ENCODE measurements around the gene AHSG. TPM values are rescaled to one million over a fixed set of nuclear protein-coding genes. Genes with fewer than 3 reads are reported as not detected.

AHSG gene
- total RNA-seq, 4 donors from 2014 or later: 1.1 to 3.6 TPM; not detected in 2

DNA sequence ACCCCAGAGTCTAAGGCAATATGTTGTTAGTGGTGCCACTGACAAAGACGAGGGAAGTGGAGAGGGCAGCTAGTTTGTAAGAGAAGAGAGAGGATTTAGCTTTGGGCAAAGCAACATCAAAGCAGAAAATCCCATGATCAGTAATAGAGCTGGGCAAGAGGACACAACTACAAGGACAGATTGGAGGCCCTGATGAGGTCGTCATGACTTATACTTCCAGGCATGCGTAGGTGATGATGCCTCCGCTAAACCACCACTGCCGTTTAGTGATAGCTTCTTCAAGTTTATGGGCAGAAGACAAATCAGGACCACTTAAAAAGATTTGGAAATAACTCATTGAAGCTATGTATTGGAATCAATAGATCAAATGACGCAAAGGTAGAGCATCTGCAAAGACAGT lies 55.6 kb downstream of the AHSG start:
- Histone ChIP-seq H3K4me3 (no peak overlapping the region), H3K27me3 (no peaks in the 10 kb centered on the region), H3K9me3 (no peaks in the 10 kb centered on the region), H3K4me1 (no peaks in the 10 kb centered on the region), H3K36me3 (no peaks in the 10 kb centered on the region), H3K27ac (no peak overlapping the region)
- TF ChIP-seq, protein P1, sequence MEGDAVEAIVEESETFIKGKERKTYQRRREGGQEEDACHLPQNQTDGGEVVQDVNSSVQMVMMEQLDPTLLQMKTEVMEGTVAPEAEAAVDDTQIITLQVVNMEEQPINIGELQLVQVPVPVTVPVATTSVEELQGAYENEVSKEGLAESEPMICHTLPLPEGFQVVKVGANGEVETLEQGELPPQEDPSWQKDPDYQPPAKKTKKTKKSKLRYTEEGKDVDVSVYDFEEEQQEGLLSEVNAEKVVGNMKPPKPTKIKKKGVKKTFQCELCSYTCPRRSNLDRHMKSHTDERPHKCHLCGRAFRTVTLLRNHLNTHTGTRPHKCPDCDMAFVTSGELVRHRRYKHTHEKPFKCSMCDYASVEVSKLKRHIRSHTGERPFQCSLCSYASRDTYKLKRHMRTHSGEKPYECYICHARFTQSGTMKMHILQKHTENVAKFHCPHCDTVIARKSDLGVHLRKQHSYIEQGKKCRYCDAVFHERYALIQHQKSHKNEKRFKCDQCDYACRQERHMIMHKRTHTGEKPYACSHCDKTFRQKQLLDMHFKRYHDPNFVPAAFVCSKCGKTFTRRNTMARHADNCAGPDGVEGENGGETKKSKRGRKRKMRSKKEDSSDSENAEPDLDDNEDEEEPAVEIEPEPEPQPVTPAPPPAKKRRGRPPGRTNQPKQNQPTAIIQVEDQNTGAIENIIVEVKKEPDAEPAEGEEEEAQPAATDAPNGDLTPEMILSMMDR (IDR thresholded peaks at IDR 0.05 in 4 of 5, conservative IDR thresholded peaks at IDR 0.05 in 1 of 5): no peak
- TF ChIP-seq POLR2A (IDR thresholded peaks at IDR 0.05): no peak
- intact Hi-C loops (cut with DNase I; ENCODE audit: low total_unique reads): no loop called here
- no peak for DNase-seq
- in situ Hi-C loops (cut with MboI; ENCODE audit: low sequenced_read_pairs in 4 of 4): no loop called here
- ATAC-seq: no peak

DNA sequence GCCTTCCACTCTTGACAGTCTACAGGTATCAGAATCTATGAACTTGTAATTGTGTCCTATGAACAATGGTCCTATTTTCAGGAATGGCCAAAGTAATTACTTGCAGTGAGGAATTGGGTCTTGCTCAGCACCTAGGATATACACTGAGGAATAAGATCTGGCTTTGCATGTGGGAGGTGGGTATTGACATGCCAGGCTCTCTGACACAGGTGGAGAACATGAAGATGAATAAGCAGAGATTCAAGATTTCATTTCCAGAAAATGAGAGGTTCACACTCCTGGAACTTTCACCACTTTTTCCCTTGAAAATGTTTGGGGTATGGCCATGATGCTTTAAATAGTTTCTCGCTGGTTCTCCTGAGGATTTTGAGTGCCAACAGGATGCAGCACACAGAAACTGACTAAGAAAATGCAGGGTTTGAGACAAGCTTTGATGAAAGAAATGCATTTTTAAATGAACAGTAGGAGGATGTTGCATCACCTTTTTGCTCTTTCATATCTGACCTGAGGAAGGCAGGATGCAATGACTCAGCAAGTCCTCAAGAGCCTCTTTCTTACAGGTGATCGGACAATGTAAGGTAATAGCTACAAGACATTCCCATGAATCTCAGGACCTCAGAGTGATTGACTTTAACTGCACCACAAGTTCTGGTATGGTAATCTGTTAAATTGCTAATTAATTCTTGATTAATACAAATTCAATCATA lies 56.7 kb downstream of the AHSG start:
- Histone ChIP-seq H3K27ac (no peak overlapping the region), H3K36me3 (no peaks in the 10 kb centered on the region), H3K27me3 (no peaks in the 10 kb centered on the region), H3K4me3 (no peak overlapping the region), H3K4me1 (no peaks in the 10 kb centered on the region), H3K9me3 (no peaks in the 10 kb centered on the region)
- TF ChIP-seq, protein P1 (IDR thresholded peaks at IDR 0.05 in 4 of 5, conservative IDR thresholded peaks at IDR 0.05 in 1 of 5): no peak
- TF ChIP-seq POLR2A (IDR thresholded peaks at IDR 0.05): no peak
- in situ Hi-C loops (cut with MboI; ENCODE audit: low sequenced_read_pairs in 4 of 4): no loop called here
- ATAC-seq (no peak), DNase-seq (no peak)
- intact Hi-C loops (cut with DNase I; ENCODE audit: low total_unique reads): no loop called here

DNA sequence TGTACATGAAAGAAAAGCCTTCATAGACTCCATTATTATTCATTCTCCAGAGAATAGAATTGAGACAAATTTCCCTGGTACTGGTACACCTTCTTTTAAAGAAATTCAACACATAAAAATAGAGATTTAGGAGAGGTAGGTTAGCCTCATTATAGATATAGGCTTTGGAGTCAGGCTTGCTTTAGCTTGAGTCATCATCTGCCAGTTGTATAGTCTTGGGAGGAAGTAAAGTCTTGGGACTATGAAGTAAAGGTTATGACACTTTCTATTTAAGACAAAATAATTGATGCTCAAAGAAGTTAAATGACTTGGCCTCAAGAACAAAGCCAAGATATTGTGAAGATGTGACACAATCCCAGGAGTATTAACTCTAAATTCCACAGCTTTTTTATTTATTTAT lies 57.3 kb downstream of the AHSG start:
- ATAC-seq: no peak
- Histone ChIP-seq H3K27ac (no peak overlapping the region), H3K4me1 (no peaks in the 10 kb centered on the region), H3K27me3 (no peaks in the 10 kb centered on the region), H3K9me3 (no peaks in the 10 kb centered on the region), H3K4me3 (no peak overlapping the region), H3K36me3 (no peaks in the 10 kb centered on the region)
- no peak for DNase-seq
- in situ Hi-C loops (cut with MboI; ENCODE audit: low sequenced_read_pairs in 4 of 4): no loop called here
- intact Hi-C loops (cut with DNase I; ENCODE audit: low total_unique reads): no loop called here
- TF ChIP-seq, protein P1 (IDR thresholded peaks at IDR 0.05 in 4 of 5, conservative IDR thresholded peaks at IDR 0.05 in 1 of 5): no peak
- TF ChIP-seq POLR2A (IDR thresholded peaks at IDR 0.05): no peak

Other genes with a start within 250 kb of the AHSG start
- 1 to 10 TPM in 1 of 4 donors, not detected in 3; 2.1 TPM for gene CRYGS, start 68.7 kb upstream of the AHSG start, total RNA-seq
- 10 to 100 TPM in 1 of 4 donors, 1 to 10 TPM in 3; 7.3 to 10.7 (median 8.0) TPM for gene TBCCD1, start 45.7 kb upstream of the AHSG start, total RNA-seq
- 10 to 100 TPM; 15.1 to 24.7 (median 23.0) TPM for gene DNAJB11, start 42.3 kb upstream of the AHSG start, total RNA-seq
- gene FETUB, start 27.3 kb downstream of the AHSG start, total RNA-seq: not detected
- gene HRG, start 53.0 kb downstream of the AHSG start, total RNA-seq: 1 to 10 TPM in 1 of 4 donors, under 1 TPM in 1, not detected in 2; 0.46 to 1.1 TPM
- gene KNG1, start 104.3 kb downstream of the AHSG start, total RNA-seq: 1 to 10 TPM in 1 of 4 donors, under 1 TPM in 1, not detected in 2; 0.55 to 1.2 TPM
- 100 to 1,000 TPM; 531 to 622 (median 574) TPM for gene EIF4A2, start 170.5 kb downstream of the AHSG start, total RNA-seq
- gene RFC4, start 193.4 kb downstream of the AHSG start, total RNA-seq: 10 to 100 TPM in 1 of 4 donors, 1 to 10 TPM in 3; 4.5 to 15.1 (median 7.3) TPM
- gene ADIPOQ, start 229.7 kb downstream of the AHSG start, total RNA-seq: 1 to 10 TPM in 2 of 4 donors, under 1 TPM in 2; 0.33 to 4.1 (median 1.8) TPM

All from gastrocnemius medialis (tissue), 4 donors.